ENCODE measurements around the gene GRID1.

The GRID1 gene

GRCh38 chr10:85650791-85651496 is 715.7 kb downstream of the GRID1 start:
- DNase-seq (ENCODE audit: low read depth in 3 of 3), result no peak

GRCh38 chr10:85649461-85649860 is 717.1 kb downstream of the GRID1 start:
- DNase-seq (ENCODE audit: low read depth in 3 of 3), result no peak

- no peak for DNase-seq (ENCODE audit: low read depth in 3 of 3)
Observed at GRCh38 chr10:85648279-85648754, 718.3 kb downstream of the GRID1 start.

- DNase-seq (ENCODE audit: low read depth in 3 of 3), result no peak
Observed at GRCh38 chr10:85647741-85648140, 718.9 kb downstream of the GRID1 start.

- DNase-seq (ENCODE audit: low read depth in 3 of 3), result no peak
Observed at GRCh38 chr10:85645926-85646711, 720.5 kb downstream of the GRID1 start.

GRCh38 chr10:85645053-85645452 is 721.5 kb downstream of the GRID1 start:
- no peak for DNase-seq (ENCODE audit: low read depth in 3 of 3)

GRCh38 chr10:85643845-85644525 is 722.6 kb downstream of the GRID1 start:
- DNase-seq (ENCODE audit: low read depth in 3 of 3), result no peak

- no peak for DNase-seq (ENCODE audit: low read depth in 3 of 3)
Observed at GRCh38 chr10:85643171-85643844, 723.3 kb downstream of the GRID1 start.

- DNase-seq (ENCODE audit: low read depth in 3 of 3), result no peak
Observed at GRCh38 chr10:85642421-85643170, 724.0 kb downstream of the GRID1 start.

GRCh38 chr10:85642082-85642420 is 724.5 kb downstream of the GRID1 start:
- no peak for DNase-seq (ENCODE audit: low read depth in 3 of 3)

GRCh38 chr10:85641479-85642009 is 725.1 kb downstream of the GRID1 start:
- DNase-seq (ENCODE audit: low read depth in 3 of 3), result no peak

- DNase-seq (ENCODE audit: low read depth in 3 of 3), result no peak
Observed at GRCh38 chr10:85638797-85639196, 727.8 kb downstream of the GRID1 start.

GRCh38 chr10:85635650-85636049 is 730.9 kb downstream of the GRID1 start:
- DNase-seq (ENCODE audit: low read depth in 3 of 3), result no peak

GRCh38 chr10:85624511-85624910 is 742.1 kb downstream of the GRID1 start:
- DNase-seq (ENCODE audit: low read depth in 3 of 3), result no peak

GRCh38 chr10:85623758-85624157 is 742.8 kb downstream of the GRID1 start:
- no peak for DNase-seq (ENCODE audit: low read depth in 3 of 3)

- no peak for DNase-seq (ENCODE audit: low read depth in 3 of 3)
Observed at GRCh38 chr10:85623342-85623741, 743.3 kb downstream of the GRID1 start.

- no peak for DNase-seq (ENCODE audit: low read depth in 3 of 3)
Observed at GRCh38 chr10:85622425-85622824, 744.2 kb downstream of the GRID1 start.

GRCh38 chr10:85621562-85621961 is 745.0 kb downstream of the GRID1 start:
- DNase-seq (ENCODE audit: low read depth in 3 of 3), result no peak

- DNase-seq (ENCODE audit: low read depth in 3 of 3), result no peak
Observed at GRCh38 chr10:85620807-85621206, 745.8 kb downstream of the GRID1 start.

- DNase-seq (ENCODE audit: low read depth in 3 of 3), result no peak
Observed at GRCh38 chr10:85619832-85620231, 746.8 kb downstream of the GRID1 start.

- no peak for DNase-seq (ENCODE audit: low read depth in 3 of 3)
Observed at GRCh38 chr10:85618841-85619240, 747.8 kb downstream of the GRID1 start.

Measured in stimulated activated CD4-positive, alpha-beta T cell treated with anti-CD3 and anti-CD28 coated beads, TNF-alpha, amount 100 ng/mL, for 48 hours (primary cell).